A172 (cell line): ENCODE results near the gene SLC27A1. TPM values are rescaled to one million over a fixed set of nuclear protein-coding genes. Genes with fewer than 3 reads are reported as not detected.
A peak's percentile ranks its signal among the peaks of the same experiment; 100 is the strongest.
"Not testable (repeated sequence)": the region's sequence is repeated elsewhere in the genome, so short reads cannot be mapped to it uniquely, and the experiment has no call there.

Experiments used
- DNase-seq: peaks from one replicate; pipeline ENCODE4 v3.0.0-alpha.2; 2015; ENCODE audit warnings: low spot score
- total RNA-seq: library from RNA; depleted of rRNA; stranded (reverse); fragments of >200 nt; shearing (Covaris generic); gene quantifications from 2 replicates; pipeline ENCODE4 v1.2.3, GENCODE V29; 2014

Gene SLC27A1
- total RNA-seq, 1 experiment from 2014 or later = 16.7 TPM

DNA sequence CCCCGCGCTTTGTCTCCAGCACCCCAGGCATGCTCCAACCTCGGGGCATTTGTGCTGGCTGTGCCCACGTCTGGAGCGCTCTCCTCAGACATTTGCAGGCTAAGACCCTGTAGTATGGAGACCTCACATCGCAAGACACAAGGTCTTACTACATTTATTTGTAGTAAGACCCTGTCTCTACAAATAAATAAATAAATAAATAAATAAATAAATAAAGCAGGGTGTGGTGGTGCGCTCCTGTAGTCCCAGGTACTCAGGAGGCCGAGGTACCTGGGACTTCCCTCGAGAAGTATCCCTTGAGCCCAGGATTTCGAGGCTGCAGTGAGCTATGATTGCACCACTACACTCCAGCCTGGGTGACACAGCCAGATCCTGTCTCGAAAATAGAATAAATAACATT is 14.2 kb upstream of the SLC27A1 start:
- no peak for DNase-seq

DNA sequence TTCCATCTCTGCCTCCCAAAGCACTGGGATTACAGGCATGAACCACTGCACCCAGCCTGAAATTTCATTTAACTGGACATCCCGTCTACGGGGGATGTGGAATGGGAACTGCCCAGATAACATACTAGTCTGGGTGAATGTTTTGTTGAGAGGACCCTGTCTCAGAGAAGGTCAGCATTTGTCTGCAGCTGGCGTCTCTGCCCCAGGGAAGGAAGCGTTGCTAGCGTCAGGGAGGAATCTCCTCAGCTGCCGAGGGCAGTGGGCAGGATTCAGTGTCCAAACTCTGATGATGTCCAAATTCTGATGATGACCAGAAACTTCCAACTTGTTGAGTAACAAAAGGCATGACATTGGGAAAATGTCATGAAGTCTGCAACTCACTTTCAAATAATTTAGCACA is 12.7 kb upstream of the SLC27A1 start:
- DNase-seq = no peak

DNA sequence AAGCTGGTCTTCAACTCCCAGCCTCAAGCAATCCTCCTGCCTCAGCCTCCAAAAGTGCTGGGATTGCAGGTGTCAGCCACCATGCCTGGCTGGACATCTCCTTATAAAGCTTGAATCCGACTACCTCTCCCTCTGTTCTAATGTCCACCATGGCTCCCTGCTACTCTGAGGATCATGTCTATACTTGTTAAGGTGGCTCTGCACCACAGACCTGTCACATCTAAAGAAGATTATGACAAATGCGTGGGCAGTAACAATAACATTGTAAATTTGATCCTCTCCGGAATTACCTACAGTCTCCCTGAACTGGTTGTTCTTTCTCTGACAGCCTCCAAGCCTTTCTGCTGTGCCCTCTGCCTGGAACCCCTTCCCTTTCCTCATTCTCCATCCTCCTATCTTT is 11.4 kb upstream of the SLC27A1 start:
- no peak for DNase-seq

DNA sequence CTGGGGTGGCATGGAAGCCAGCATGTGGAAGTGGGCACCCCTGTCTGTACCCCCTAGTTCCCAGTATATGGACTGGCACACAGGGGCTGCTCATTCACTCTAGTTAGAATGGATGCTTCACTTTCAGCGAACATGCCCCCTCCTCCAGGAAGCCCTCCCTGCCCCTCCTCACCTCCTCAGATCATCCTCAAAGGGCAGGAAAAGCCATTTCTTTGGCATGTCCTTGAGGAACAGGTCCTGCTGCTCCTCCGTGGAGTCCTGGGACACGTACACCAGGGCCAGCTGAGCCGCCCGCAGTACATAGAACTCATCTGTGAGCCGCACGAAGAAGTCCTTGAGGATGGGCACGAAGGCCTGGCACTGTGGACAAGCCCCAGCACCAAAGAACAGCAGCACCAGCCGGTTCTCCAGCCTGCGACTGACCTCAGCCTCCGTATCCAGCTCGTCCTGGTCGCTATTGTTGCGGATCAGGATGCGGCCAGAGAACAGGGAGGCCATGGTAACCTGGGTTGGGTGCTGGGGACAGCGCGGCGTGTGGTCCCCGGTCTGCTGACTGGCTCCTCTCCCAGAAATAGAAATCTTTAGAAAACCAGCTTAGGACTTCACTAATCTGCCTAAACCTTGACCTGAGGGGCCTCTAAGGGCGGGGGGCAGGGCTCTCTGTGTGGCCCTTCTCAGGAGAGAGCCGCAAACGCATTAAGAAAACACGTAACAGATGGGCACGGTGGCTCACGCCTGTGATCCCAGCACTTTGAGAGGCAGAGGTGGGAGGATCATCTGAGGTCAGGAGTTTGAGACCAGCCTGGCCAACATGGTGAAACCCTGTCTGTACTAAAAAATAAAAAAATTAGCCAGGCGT is 9.7 kb upstream of the SLC27A1 start, which contains the start of gene NXNL1:
NXNL1 (minus strand) TSS at position 555 of the 859 bp plus-strand sequence; CDS start at position 498, 57 bp downstream.
- DNase-seq = no peak

DNA sequence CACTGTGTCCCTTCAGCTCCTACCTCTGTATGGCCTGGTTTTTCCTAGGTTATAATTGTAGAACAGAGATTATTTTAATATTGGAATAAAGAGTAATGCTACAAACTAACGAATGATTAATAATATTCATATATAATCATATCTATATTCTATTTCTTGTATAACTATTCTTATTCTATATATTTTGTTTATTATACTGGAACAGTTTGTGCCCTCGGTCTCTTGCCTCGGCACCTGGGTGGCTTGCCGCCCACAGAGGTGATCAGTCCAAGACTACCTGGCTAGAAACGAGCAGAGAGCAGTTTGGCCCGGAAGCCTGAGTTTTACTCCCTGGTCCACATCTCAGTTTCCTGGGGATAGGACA is 3.9 kb upstream of the SLC27A1 start:
- DNase-seq = no peak

DNA sequence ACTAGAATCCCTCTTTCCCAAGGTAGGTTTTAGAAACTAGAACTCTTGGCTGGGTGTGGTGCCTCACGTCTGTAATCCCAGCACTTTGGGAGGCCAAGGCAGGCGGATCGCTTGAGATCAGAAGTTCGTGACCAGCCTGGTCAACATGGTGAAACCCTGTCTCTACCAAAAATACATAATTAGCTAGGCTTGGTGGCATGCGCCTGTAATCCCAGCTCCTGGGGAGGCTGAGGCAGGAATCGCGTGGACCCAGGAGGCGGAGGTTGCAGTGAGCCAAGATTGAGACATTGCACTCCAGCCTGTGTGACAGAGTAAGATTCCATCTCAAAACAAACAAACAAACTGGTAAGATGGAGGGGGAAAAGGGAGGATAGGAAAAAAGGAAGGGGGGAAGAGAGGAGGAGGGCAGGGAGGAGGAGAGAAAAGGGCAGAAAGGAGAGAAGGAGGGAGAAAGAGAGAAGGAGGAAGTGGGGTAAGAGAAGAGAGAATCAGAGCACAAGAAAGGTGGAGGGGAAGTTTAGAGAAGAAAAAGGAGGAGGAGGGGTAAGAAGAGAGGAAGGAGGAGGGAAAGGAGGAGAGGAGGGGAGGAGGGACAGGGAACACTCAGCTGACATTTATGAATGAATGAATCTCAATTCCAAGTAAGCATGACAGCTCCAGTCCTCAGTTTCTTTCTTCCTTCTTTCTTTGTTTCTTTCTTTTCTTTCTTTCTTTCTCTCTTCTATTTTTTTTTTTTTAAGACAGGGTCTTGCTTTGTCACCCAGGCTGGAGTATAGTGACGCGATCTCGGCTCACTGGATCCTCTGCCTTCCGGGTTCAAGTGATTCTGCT is 2.6 kb upstream of the SLC27A1 start:
- no peak for DNase-seq

DNA sequence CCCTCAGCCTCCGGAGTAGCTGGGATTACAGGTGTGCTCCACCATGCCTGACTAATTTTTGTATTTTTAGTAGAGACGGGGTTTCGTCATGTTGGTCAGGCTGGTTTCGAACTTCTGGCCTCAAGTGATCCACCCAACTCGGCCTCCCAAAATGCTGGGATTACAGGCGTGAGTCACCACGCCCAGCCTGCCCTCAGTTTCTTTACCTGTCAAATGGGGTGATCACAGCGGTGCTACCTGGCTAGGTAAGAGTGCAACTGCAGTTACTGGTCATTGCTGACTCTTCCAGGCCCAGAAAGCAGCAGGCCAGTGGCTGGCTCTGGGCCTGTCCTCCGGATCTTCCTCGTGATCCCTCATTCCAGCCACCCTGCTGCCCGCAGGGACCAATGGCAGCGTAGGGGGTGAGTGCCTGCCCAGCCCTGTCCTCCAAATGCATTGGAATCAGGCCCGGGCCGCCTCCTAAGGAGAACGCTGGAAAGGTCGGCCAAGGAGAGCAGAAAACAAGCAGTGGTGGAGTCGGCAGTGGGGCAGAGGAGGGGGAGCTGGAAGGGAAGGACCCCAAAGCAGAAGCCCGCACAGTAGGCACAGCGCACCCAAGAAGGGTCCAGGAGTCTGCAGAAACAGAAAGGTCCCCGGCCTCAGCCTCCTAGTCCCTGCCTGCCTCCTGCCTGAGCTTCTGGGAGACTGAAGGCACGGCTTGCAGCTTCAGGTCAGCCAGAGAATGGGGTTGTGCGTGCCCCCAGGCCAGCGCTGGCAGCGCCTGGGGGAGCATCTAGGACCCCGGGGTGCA is 1.8 kb upstream of the SLC27A1 start:
- DNase-seq = no peak

DNA sequence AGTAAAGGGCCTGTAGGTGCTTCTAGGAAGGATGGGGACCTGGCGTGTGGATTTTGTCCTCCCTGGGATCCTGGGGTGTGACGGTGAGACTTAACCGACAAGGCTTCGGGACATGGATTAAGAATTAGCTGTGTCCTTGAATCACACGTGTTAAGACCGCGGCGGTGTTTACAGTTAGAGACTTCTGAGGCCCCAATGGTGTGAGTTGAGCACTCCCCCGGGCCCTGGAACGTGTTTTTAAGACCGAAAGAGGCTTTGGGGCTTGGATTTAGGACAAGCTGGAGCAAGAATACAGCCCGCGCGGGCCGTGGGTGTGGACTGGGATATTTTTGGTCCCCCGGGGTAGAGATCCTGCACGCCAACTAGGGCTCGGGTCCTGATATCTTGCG is 1.2 kb upstream of the SLC27A1 start:
- DNase-seq = no peak

DNA sequence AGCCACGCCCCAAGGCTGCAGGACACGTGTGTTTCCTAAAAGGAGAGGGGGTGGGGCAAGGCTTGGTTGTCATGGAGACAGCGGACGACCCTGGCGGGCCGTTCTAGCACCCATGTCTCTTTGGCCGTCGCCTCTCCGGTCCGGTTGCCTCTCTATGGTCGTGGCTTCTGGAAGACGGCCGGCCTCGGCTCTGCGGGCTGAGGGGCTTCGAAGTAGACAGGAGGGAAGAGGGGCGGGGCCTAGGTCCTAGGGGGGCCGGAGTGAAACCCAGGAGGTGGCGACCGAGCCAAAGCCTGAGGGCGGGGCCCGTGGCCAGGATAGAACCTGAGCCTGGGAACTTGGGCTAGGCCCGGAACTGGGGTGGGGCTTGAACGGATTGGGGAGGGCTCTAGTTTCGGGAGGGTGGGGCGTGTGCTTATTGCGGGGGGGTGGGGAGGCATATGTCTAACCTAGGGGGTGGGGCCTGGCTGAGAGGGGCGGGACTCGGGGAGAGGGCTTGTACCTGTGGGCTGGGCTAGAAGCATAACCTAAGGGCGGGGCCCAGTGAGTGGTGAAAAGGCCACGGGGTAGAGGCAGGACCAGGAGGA is 750 bp upstream of the SLC27A1 start:
- DNase-seq = peak; percentile 89

DNA sequence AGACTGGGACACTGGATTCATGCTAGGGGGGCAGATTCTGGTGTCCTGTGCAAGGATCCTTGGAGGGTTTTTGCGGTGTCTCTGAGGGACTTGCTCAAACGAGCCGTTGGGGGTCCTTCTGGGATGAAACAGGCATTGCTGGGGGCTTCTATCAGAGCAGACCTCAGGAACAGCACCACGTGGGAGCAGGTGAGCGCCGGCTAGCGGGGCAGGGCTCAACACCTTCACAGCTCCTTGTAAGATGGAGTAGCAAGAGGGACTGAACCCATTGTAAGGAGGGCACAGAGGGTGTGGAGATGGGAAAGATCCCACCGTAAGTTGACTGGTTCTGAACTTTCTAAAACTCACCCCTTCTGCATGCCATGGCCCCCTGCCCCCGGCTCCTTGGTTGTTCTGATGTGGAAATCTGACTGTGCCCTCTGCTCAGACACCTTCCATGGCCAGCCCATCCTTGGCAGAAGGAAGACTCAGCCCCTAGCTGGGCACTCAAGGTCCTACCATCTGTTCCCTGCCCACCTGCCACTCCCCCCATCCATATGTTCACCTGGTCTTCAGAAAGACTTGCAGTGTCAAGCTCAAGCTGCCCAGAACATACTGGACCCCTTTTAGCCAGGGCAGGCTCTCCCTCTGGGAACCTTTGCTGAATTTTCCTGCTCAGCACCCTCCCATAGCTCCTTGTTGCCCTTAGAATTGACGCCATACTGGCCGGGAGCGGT is 1.2 kb downstream of the SLC27A1 start:
- DNase-seq = no peak

DNA sequence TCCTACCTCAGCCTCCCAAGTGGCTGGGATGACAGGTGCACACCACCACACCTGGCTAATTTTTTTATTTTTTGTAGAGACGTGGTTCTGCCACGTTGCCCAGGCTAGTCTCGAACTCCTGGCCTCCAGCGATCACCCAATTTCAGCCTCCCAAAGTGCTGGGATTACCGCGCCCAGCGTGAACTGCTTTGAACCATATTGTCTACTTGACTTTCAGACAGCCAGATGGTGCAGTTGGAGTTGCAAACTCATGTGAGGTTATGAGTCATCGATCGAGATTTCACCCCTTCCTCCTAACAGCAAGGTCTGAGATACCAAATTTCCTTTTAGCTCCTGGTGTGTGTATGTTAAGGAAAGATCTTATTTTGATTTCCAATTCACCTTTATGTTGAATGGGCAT is 2.7 kb downstream of the SLC27A1 start:
- peak; percentile 90 for DNase-seq

DNA sequence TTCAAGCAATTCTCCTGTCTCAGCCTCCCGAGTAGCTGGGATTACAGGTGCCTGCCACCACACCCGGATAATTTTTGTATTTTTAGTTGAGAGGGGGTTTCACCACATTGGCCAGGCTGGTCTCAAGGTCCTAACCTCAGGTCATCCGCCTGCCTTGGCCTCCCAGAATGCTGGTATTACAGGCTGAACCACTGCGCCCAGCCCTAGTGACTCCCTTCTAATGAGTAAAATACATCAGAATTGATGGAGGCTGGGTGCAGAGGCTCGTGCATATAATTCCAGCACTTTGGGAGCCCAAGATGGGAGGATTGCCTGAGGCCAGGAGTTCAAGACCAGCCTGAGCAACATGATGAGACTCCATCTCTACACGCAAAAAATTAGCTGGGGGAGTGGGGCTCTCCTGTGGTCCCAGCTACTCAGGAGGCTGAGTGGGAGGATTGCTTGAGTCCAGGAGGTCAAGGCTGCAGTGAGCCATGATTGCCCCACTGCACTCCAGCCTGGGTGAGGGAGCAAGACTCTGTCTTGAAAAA is 4.8 kb downstream of the SLC27A1 start:
- not testable (repeated sequence) for DNase-seq

DNA sequence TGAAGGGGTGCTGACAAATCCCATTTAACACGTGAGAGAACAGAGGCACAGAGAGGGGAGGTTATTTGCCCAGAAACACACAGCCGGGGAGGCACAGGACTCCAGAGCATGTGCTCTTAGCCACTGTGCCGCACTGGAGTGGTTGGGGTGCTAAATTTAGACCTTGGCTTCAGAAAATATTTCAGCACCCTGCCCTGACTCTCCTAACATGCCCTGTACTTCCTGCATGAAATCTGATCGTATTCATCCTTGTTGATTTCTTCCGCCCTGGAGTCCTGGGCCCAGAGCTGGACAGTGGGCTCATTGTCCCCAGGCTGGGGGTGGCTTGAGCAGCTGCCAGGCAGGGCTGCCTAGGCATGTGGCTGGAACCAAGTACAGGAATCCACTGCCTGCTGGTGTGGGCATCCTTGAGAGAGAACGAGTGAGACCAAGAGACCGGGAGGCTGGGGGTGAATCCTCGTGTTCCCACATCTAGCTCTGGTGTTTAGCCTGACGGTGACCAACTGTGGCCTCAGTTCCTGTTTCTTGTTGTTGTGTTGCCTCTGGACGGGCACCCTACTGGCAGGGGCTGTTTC is 5.3 kb downstream of the SLC27A1 start:
- peak; percentile 79 for DNase-seq

DNA sequence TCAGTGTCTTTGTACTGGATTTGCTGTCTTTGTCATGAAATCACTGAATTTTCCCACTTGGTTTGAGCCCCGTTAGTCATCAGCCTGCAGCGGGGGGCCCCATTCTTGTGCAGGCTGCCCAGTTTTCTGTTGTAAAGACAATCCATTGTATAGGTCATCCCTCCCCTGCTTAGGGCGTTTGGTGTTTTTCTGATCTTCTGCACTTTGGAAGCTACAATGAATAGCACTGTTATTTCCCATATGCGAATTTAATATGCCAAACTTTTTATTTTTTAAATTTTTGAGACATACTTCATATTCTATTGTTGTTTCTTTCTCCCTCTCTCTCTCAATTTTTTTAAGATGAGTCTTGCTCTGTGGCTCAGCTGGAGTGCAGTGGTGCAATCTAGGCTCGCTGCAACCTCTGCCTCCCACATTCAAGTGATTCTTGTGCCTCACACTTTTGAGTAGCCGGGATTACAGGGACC is 9.0 kb downstream of the SLC27A1 start:
- DNase-seq = peak; percentile 57

DNA sequence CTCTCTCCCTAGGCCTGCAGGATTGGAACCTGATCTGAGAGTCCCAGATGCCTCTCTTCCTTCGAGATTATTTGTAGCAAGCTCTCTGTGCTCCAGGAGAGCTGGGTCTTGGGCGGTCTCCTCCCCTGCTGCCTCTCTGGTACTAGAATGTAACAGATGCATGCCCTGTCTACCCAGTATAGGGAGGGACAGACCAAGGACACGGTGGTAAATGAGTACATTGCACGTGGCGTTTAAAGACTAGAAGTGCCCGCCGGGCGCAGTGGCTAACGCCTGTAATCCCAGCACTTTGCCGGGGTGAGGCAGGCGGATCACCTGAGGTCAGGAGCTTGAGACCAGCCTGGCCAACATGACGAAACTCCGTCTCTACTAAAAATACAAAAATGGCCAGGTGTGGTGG is 11.7 kb downstream of the SLC27A1 start:
- no peak for DNase-seq

DNA sequence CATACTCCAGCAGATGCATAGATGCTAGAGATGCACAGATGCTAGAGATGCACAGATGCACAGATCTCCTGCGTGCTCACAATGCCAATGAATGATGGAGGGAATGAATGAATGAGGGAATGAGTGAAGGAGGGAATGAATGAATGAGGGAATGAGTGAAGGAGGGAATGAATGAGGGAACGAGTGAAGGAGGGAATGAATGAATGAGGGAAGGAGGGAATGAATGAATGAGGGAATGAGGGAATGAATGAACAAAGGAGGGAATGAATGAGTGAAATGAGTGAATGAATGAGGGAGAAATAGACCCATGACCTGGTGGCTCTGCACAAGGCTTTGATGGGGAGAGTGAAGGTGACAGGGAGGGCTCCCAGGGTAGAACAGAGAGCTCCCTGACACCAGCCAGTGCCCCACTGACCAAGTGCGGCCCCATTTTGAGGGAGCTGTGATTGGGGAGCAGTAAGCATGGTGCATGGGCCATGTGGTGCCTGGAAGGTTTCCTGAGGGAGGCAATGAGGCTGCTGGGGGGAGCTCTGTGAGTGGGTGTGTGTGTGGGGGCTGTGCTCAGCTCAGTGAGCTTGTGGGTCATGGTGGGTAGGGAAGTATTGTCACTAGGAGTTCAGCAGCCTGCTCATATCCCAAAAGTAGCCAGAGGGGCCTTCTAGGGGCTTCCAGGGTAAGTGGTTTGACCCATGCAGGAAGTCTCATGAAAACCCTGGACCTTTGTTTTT is 12.7 kb downstream of the SLC27A1 start:
- no peak for DNase-seq

DNA sequence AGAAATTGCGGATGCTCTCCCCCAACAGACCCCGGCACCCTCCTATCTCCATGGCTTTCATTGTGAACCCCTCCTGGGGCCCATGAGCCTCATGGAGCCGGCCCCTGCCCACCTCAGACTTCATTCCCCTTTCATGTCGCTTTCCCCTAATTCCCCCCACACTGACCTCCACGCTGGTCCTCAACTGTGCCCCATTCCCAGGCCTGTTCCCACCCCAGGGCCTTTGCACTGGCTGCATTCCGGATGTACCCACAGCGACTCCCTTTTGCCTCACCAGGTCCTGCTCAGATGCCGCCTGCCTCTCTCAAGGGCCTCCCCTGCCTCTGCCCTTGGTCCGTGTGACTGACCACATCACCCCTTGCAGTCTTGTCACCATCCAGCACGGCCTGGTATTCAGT is 13.3 kb downstream of the SLC27A1 start:
- no peak for DNase-seq

DNA sequence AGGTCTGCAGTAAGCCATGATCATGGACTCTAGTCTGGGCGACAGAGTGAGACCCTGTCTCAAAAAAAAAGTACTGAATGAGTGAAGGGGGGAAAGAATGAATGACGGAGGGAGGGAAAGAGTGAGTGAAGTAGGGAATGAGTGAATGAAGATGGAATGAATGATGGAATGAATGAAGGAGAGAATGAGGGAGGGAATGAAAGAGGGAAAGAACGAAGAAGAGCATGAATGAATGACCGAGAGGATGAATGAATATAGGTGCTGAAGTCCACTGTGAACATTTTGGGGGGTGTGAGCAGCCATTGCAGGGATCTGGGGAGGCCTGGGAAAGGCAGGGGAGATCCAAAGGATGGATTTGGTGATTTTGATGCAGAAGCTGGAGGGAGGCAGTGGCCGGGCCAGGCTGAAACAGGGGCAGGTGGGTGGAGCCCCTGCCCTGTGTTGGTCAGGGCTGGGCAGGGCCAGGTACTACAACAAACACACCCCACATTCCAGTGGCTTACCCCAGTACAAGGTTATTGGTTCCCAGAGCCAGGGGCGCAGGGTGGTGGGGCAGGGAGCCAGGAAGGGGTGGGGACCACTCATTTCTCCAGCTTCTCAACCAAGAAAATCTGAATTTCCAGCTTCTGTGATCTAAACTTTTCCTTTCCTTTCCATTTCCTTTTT is 14.3 kb downstream of the SLC27A1 start:
- no peak for DNase-seq
